Panc1 (cell line): ENCODE results near the gene NDRG4. TPM values are rescaled to one million over a fixed set of nuclear protein-coding genes. Genes with fewer than 3 reads are reported as not detected.

Experiments used
- ATAC-seq: fragments of 200-7000 bp; cut with Tn5 transposase; 2 replicates; pipeline ENCODE4 v1.9.1; 2020; ENCODE audit warnings: mild to moderate bottlenecking, moderate library complexity
- BruUV-seq: library from RNA; stranded (reverse); fragments of 400-500 nt; replicated peaks from 2 replicates; lab custom pipeline; 2021; lab: Mats Ljungman, UMichigan
- CTCF ChIA-PET: fragments of 300-600 bp; sonication (Branson Sonifier 250); formaldehyde crosslinking; loops from one replicate; lab custom pipeline; 2022; ENCODE audit warnings: antibody characterized with exemption; lab: Charles Lee
- POLR2A ChIA-PET: fragments of 300-600 bp; sonication (Branson Sonifier 250); formaldehyde crosslinking; loops from one replicate; lab custom pipeline; 2022; ENCODE audit warnings: antibody characterized with exemption; lab: Charles Lee
- DNase-seq: peaks from one replicate; pipeline ENCODE4 v3.0.0-alpha.2; 2010; ENCODE audit warnings: low read depth, low spot score
- H3K27ac ChIP-seq: 2 replicates; pipeline ENCODE4 v1.5.1; 2011; ENCODE audit warnings: mild to moderate bottlenecking, low read length, inconsistent platforms
- H3K27me3 ChIP-seq: fragments of 200-500 bp; sonication (Bioruptor generic); 2 replicates; pipeline ENCODE4 v1.6.0; 2014; ENCODE audit warnings: low read length, inconsistent platforms; ENCODE audit not compliant: control insufficient read depth, insufficient read depth
- H3K36me3 ChIP-seq: fragments of 200-500 bp; sonication (Bioruptor generic); 2 replicates; pipeline ENCODE4 v1.5.1; 2014; ENCODE audit warnings: inconsistent platforms, mild to moderate bottlenecking, low read length, moderate library complexity; ENCODE audit not compliant: control insufficient read depth, insufficient read depth
- H3K4me1 ChIP-seq: 2 replicates; pipeline ENCODE4 v1.5.1; 2011; ENCODE audit warnings: inconsistent platforms, mild to moderate bottlenecking, low read length, moderate library complexity; ENCODE audit not compliant: control insufficient read depth, insufficient read depth
- H3K4me3 ChIP-seq, 2 experiments: 2 replicates each; pipeline ENCODE4 v1.5.1; 2011 to 2012; ENCODE audit warnings: low read depth in 2 of 2, low read length in 2 of 2, mild to moderate bottlenecking in 2 of 2, inconsistent platforms in 1 of 2, moderate library complexity in 1 of 2
- H3K9me3 ChIP-seq: fragments of 200-500 bp; sonication (Bioruptor generic); 2 replicates; pipeline ENCODE4 v1.5.1; 2014; ENCODE audit warnings: low read depth, mild to moderate bottlenecking, inconsistent platforms, low read length, moderate library complexity; ENCODE audit not compliant: control insufficient read depth, insufficient read depth
- POLR2AphosphoS5 ChIP-seq: IDR thresholded peaks from 2 replicates; pipeline ENCODE4 v1.6.1; 2012; ENCODE audit warnings: mild to moderate bottlenecking, low read depth, low read length, moderate library complexity
- SIN3A ChIP-seq: IDR thresholded peaks from 2 replicates; pipeline ENCODE4 v1.6.1; 2012; ENCODE audit warnings: low read depth, mild to moderate bottlenecking, low read length, moderate library complexity, borderline replicate concordance; ENCODE audit not compliant: insufficient read depth
- TCF7L2 ChIP-seq: IDR thresholded peaks from 2 replicates; pipeline ENCODE4 v1.6.1; 2011; ENCODE audit warnings: mild to moderate bottlenecking, low read depth, low read length, inconsistent platforms
- in situ Hi-C: cut with HindIII; loops from 2 replicates; pipeline ENCODE4 v1.10.0; 2016; ENCODE audit warnings: low sequenced_read_pairs, low pct_unique_long_range_greater_than_20kb
- intact Hi-C: fragments of 100-400 bp; cut with micrococcal nuclease; formaldehyde crosslinking; loops from one replicate; pipeline ENCODE4 v1.10.0; 2022; ENCODE audit not compliant: unreplicated experiment
- total RNA-seq: library from RNA; stranded (reverse); gene quantifications from one replicate; pipeline ENCODE4 v1.2.1, GENCODE V29; 2021; ENCODE audit not compliant: unreplicated experiment
- TF ChIP-seq, protein P1 (sequence below): fragments of 450-650 bp; IDR thresholded peaks from 2 replicates; pipeline ENCODE4 v1.5.1; 2017; ENCODE audit warnings: mild to moderate bottlenecking
- TF ChIP-seq, protein P2 (sequence below), 2 experiments: IDR thresholded peaks; 2 replicates each; pipeline ENCODE4 v1.6.1; 2011 to 2012; ENCODE audit warnings: low read depth in 2 of 2, control low read depth in 1 of 2, low read length in 1 of 2, mild to moderate bottlenecking in 1 of 2, moderate library complexity in 1 of 2; ENCODE audit not compliant: insufficient read depth in 1 of 2

The NDRG4 gene
- total RNA-seq, 1 experiment from 2014 or later = 5.1 TPM

DNA sequence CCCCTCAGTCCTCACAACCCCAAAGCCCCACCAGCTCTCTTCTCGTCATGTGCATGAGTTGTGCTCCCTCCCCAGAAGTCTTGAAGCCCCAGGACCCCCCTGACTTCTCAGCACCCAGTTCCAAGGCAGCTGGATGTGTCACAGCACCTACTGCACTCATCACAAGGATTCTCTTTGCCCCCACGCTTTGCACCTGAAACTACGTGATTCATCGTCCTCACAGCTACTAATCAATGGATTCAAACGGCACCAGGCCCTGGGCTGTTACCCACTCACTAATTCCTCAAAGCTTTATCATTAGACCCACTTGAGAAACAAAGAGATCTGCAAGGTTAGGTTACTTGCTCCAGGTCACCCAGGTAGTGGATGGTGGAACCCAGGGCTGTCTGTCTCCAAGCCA is 45.1 kb upstream of the NDRG4 start:
- no peaks in the 10 kb centered on the region for H3K27me3 ChIP-seq
- CTCF ChIA-PET = no interaction called here

DNA sequence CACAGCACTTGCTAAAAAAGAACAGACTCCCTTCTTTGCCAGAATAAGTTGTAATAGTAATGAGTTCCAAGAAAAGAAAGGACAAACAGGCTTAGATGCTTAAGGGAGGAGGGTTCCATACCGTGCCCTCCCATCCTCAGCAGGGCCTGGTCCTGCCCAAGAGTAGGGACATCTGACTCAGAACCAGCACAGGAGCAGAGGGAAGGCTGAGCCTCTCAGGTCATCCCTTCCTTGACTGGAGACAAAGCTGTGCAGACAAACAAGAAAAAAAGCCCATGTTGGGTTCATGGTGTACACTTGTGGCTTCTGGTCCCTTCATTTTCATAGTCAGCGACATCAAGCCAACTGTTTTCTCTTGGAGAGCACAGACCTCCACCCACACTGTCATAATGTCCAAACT is 44.2 kb upstream of the NDRG4 start:
- no peaks in the 10 kb centered on the region for H3K36me3 ChIP-seq
- no peak for DNase-seq
- BruUV-seq = no TSS peak
- intact Hi-C loops (no loop called here), in situ Hi-C loops (no loop called here)
- no peak for ATAC-seq
- no peak overlapping the region for H3K4me3 ChIP-seq
- CTCF ChIA-PET = no interaction called here
- no peaks in the 10 kb centered on the region for H3K9me3 ChIP-seq
- peaks cover 8% of the 10 kb centered on the region for H3K4me1 ChIP-seq
- H3K27me3 ChIP-seq = no peaks in the 10 kb centered on the region
- no peak for TF ChIP-seq POLR2AphosphoS5
- TF ChIP-seq SIN3A = no peak
- TF ChIP-seq, protein P1, sequence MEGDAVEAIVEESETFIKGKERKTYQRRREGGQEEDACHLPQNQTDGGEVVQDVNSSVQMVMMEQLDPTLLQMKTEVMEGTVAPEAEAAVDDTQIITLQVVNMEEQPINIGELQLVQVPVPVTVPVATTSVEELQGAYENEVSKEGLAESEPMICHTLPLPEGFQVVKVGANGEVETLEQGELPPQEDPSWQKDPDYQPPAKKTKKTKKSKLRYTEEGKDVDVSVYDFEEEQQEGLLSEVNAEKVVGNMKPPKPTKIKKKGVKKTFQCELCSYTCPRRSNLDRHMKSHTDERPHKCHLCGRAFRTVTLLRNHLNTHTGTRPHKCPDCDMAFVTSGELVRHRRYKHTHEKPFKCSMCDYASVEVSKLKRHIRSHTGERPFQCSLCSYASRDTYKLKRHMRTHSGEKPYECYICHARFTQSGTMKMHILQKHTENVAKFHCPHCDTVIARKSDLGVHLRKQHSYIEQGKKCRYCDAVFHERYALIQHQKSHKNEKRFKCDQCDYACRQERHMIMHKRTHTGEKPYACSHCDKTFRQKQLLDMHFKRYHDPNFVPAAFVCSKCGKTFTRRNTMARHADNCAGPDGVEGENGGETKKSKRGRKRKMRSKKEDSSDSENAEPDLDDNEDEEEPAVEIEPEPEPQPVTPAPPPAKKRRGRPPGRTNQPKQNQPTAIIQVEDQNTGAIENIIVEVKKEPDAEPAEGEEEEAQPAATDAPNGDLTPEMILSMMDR = no peak
- no peak for TF ChIP-seq TCF7L2
- TF ChIP-seq, protein P2, sequence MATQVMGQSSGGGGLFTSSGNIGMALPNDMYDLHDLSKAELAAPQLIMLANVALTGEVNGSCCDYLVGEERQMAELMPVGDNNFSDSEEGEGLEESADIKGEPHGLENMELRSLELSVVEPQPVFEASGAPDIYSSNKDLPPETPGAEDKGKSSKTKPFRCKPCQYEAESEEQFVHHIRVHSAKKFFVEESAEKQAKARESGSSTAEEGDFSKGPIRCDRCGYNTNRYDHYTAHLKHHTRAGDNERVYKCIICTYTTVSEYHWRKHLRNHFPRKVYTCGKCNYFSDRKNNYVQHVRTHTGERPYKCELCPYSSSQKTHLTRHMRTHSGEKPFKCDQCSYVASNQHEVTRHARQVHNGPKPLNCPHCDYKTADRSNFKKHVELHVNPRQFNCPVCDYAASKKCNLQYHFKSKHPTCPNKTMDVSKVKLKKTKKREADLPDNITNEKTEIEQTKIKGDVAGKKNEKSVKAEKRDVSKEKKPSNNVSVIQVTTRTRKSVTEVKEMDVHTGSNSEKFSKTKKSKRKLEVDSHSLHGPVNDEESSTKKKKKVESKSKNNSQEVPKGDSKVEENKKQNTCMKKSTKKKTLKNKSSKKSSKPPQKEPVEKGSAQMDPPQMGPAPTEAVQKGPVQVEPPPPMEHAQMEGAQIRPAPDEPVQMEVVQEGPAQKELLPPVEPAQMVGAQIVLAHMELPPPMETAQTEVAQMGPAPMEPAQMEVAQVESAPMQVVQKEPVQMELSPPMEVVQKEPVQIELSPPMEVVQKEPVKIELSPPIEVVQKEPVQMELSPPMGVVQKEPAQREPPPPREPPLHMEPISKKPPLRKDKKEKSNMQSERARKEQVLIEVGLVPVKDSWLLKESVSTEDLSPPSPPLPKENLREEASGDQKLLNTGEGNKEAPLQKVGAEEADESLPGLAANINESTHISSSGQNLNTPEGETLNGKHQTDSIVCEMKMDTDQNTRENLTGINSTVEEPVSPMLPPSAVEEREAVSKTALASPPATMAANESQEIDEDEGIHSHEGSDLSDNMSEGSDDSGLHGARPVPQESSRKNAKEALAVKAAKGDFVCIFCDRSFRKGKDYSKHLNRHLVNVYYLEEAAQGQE (IDR thresholded peaks at IDR 0.05; ENCODE audit: insufficient read depth in 1 of 2, low read depth in 2 of 2, low read length in 1 of 2) = no peak
- POLR2A ChIA-PET = no interaction called here
- H3K27ac ChIP-seq = no peak overlapping the region

More for the DNA sequence above, 45.1 kb upstream of the NDRG4 start:
- Histone ChIP-seq H3K27ac (no peak overlapping the region), H3K9me3 (no peaks in the 10 kb centered on the region), H3K4me1 (peaks cover 8% of the 10 kb centered on the region), H3K36me3 (no peaks in the 10 kb centered on the region), H3K4me3 (no peak overlapping the region)
- POLR2A ChIA-PET = interaction anchor here (0.6 kb wide), 1 partner anchor 62 kb away, joined by 3 read pairs; the partner anchor contains the start of gene GINS3
- no TSS peak for BruUV-seq
- TF ChIP-seq TCF7L2 (no peak), SIN3A (no peak), POLR2AphosphoS5 (no peak)
- TF ChIP-seq, protein P2 (IDR thresholded peaks at IDR 0.05; ENCODE audit: insufficient read depth in 1 of 2, low read depth in 2 of 2, low read length in 1 of 2) = no peak
- TF ChIP-seq, protein P1 = no peak
- intact Hi-C loops = no loop called here
- in situ Hi-C loops = no loop called here
- ATAC-seq = no peak
- DNase-seq = no peak
